ENCODE data around the gene HHEX.

DNA sequence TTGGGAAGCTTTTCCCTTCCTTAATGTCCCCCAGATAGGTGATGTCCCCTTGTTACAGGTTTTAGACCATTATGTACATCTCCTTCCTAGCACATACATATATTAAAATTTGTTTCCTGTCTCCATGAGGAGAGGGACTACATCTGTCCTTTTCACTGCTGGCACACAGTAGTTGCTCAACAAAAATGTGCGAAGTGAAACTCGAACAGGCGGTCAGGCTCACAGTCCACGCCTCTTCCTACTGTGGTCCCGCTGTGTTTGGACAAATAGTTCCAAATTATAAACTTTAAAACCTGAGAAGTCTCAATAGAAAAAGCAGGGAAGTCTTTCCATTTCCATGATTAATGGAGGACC lies 1.2 kb upstream of the HHEX start:
- TF ChIP-seq, protein P1, sequence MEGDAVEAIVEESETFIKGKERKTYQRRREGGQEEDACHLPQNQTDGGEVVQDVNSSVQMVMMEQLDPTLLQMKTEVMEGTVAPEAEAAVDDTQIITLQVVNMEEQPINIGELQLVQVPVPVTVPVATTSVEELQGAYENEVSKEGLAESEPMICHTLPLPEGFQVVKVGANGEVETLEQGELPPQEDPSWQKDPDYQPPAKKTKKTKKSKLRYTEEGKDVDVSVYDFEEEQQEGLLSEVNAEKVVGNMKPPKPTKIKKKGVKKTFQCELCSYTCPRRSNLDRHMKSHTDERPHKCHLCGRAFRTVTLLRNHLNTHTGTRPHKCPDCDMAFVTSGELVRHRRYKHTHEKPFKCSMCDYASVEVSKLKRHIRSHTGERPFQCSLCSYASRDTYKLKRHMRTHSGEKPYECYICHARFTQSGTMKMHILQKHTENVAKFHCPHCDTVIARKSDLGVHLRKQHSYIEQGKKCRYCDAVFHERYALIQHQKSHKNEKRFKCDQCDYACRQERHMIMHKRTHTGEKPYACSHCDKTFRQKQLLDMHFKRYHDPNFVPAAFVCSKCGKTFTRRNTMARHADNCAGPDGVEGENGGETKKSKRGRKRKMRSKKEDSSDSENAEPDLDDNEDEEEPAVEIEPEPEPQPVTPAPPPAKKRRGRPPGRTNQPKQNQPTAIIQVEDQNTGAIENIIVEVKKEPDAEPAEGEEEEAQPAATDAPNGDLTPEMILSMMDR (IDR thresholded peaks at IDR 0.05 in 8 of 11, conservative IDR thresholded peaks at IDR 0.05 in 3 of 11) = no peak
- no peak for TF ChIP-seq POLR2AphosphoS5 (IDR thresholded peaks at IDR 0.05)

Data from spleen (tissue), 7 donors.